ENCODE results near the gene COL28A1.

DNA sequence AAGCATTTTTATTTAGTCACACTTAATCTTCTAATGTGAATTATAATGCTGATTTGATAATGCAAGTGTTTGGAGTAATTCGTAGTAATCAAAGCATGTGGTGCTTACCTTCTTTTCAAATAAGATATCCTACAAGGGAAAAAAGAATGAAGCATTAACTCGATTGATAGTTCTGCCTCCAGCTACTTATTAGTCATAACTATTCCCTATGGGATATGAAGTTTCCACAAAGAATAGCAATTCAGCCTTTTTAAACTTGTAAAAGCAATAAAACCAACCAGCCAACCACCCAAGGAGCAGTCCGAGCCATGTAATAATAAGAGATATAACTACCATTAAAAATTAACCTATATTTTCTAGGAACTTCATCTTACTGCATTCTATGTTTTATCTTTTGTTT is 11.6 kb downstream of the COL28A1 start:
- TF ChIP-seq, protein P1, sequence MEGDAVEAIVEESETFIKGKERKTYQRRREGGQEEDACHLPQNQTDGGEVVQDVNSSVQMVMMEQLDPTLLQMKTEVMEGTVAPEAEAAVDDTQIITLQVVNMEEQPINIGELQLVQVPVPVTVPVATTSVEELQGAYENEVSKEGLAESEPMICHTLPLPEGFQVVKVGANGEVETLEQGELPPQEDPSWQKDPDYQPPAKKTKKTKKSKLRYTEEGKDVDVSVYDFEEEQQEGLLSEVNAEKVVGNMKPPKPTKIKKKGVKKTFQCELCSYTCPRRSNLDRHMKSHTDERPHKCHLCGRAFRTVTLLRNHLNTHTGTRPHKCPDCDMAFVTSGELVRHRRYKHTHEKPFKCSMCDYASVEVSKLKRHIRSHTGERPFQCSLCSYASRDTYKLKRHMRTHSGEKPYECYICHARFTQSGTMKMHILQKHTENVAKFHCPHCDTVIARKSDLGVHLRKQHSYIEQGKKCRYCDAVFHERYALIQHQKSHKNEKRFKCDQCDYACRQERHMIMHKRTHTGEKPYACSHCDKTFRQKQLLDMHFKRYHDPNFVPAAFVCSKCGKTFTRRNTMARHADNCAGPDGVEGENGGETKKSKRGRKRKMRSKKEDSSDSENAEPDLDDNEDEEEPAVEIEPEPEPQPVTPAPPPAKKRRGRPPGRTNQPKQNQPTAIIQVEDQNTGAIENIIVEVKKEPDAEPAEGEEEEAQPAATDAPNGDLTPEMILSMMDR (IDR thresholded peaks at IDR 0.05): no peak
- TF ChIP-seq EZH2phosphoT487 (IDR thresholded peaks at IDR 0.05) (no peak), EZH2 (IDR thresholded peaks at IDR 0.05) (no peak)

All from neural progenitor cell (in vitro differentiated cells).